Esophagus muscularis mucosa (tissue), 3 donors: Measurements from ENCODE around the gene MCF2L.

Experiments
- CTCF ChIP-seq, 3 experiments: fragments of 200-600 bp in 2 of 3; fragments of 450-650 bp in 1 of 3; sonication (generic) in 2 of 3; IDR thresholded peaks; one replicate each; pipeline ENCODE4 v1.5.1; 2017 to 2019; ENCODE audit warnings: antibody characterized with exemption in 3 of 3, mild to moderate bottlenecking in 2 of 3, moderate library complexity in 1 of 3
- POLR2A ChIP-seq: fragments of 450-650 bp; IDR thresholded peaks from one replicate; pipeline ENCODE4 v1.6.1; 2017; ENCODE audit warnings: antibody characterized with exemption, moderate library complexity, mild to moderate bottlenecking, low read depth

- TF ChIP-seq CTCF (IDR thresholded peaks at IDR 0.05) (no peak), POLR2A (no peak)
Measured at GRCh38 chr13:112970552-112971287, 1.7 kb downstream of the MCF2L start.
